Muscle of leg (tissue), 11 donors: ENCODE data around the gene GALNT10. TPM values are rescaled to one million over a fixed set of nuclear protein-coding genes. Genes with fewer than 3 reads are reported as not detected.
A peak's percentile ranks its signal among the peaks of the same experiment; 100 is the strongest.

Source experiments
- DNase-seq: peaks from one replicate; pipeline ENCODE4 v3.0.0; 2013
- H3K27ac ChIP-seq: one replicate; pipeline ENCODE4 v1.5.1; 2013; ENCODE audit warnings: mild to moderate bottlenecking, low read length, control low read depth
- H3K27me3 ChIP-seq: one replicate; pipeline ENCODE4 v1.6.1; 2013; ENCODE audit warnings: low read length; ENCODE audit not compliant: control insufficient read depth, insufficient read depth
- H3K36me3 ChIP-seq: one replicate; pipeline ENCODE4 v1.6.1; 2013; ENCODE audit warnings: low read length; ENCODE audit not compliant: control insufficient read depth, insufficient read depth
- H3K4me1 ChIP-seq: one replicate; pipeline ENCODE4 v1.6.1; 2013; ENCODE audit warnings: low read length; ENCODE audit not compliant: control insufficient read depth, insufficient read depth
- H3K4me3 ChIP-seq: one replicate; pipeline ENCODE4 v1.5.1; 2013; ENCODE audit warnings: low read length, control low read depth
- H3K9me3 ChIP-seq: replicated peaks from 2 replicates; pipeline ENCODE4 v1.6.1; 2013; ENCODE audit warnings: low read depth, low read length; ENCODE audit not compliant: control insufficient read depth
- WGBS: methylation state at CpG from one replicate; pipeline ENCODE4 v1.1.5; 2013; ENCODE audit warnings: missing lambda C conversion rate; ENCODE audit not compliant: insufficient coverage; 5-methylcytosine and 5-hydroxymethylcytosine counted together
- polyA plus RNA-seq, 8 donors: library from polyadenylated mRNA; unstranded; fragments of 120-200 nt; gene quantifications; one replicate each; pipeline versions ENCODE4 v1.2.1 to v1.2.3, GENCODE V29; 2013; ENCODE audit warnings: inconsistent platforms in 1 of 8, low replicate concordance in 1 of 8; ENCODE audit not compliant: insufficient read length in 8 of 8, insufficient read depth in 1 of 8
- total RNA-seq: library from RNA; stranded (reverse); fragments of 120-200 nt; gene quantifications from one replicate; pipeline ENCODE4 v1.2.4, GENCODE V29; 2013

The GALNT10 gene
- total and polyA plus RNA-seq, 9 donors, result 16.6 to 27.8 (median 20.5) TPM

GRCh38 chr5:154315756-154316155 lies 125.2 kb downstream of the GALNT10 start:
- no peaks in the 10 kb centered on the region for H3K36me3 ChIP-seq
- no peak overlapping the region for H3K27ac ChIP-seq
- no peaks in the 10 kb centered on the region for H3K27me3 ChIP-seq

GRCh38 chr5:154316223-154316935 lies 125.8 kb downstream of the GALNT10 start:
- 59% methylated on average over 5 of the region's 6 CpGs for WGBS
- Histone ChIP-seq H3K4me1 (peaks cover 13% of the 10 kb centered on the region), H3K36me3 (no peaks in the 10 kb centered on the region), H3K27ac (no peak overlapping the region), H3K9me3 (no peaks in the 10 kb centered on the region), H3K4me3 (no peak overlapping the region), H3K27me3 (no peaks in the 10 kb centered on the region)
- DNase-seq, result no peak

More at GRCh38 chr5:154315756-154316155, 125.2 kb downstream of the GALNT10 start:
- H3K9me3 ChIP-seq, result no peaks in the 10 kb centered on the region
- DNase-seq, result no peak
- peaks cover 10% of the 10 kb centered on the region for H3K4me1 ChIP-seq
- no peak overlapping the region for H3K4me3 ChIP-seq

GRCh38 chr5:154317916-154318315 lies 127.4 kb downstream of the GALNT10 start:
- Histone ChIP-seq H3K36me3 (no peaks in the 10 kb centered on the region), H3K27ac (no peak overlapping the region), H3K4me1 (peaks cover 21% of the 10 kb centered on the region), H3K4me3 (no peak overlapping the region), H3K9me3 (no peaks in the 10 kb centered on the region), H3K27me3 (no peaks in the 10 kb centered on the region)
- DNase-seq, result no peak
- 100% methylated on average over 2 of the region's 3 CpGs for WGBS

- no peak overlapping the region for H3K4me3 ChIP-seq
- H3K4me1 ChIP-seq, result peaks cover 21% of the 10 kb centered on the region
- H3K36me3 ChIP-seq, result no peaks in the 10 kb centered on the region
- no CpG with 5 or more reads among the region's 1 CpG for WGBS
- H3K9me3 ChIP-seq, result no peaks in the 10 kb centered on the region
- H3K27me3 ChIP-seq, result no peaks in the 10 kb centered on the region
- H3K27ac ChIP-seq, result no peak overlapping the region
- no peak for DNase-seq
Measured at GRCh38 chr5:154318691-154319090, 128.2 kb downstream of the GALNT10 start.

GRCh38 chr5:154319736-154320135 lies 129.2 kb downstream of the GALNT10 start:
- no CpG with 5 or more reads among the region's 4 CpGs for WGBS
- peak overlapping the region; percentile 64 for H3K27ac ChIP-seq

GRCh38 chr5:154320224-154321089 lies 129.9 kb downstream of the GALNT10 start:
- Histone ChIP-seq H3K4me1 (peaks cover 21% of the 10 kb centered on the region), H3K36me3 (no peaks in the 10 kb centered on the region), H3K9me3 (no peaks in the 10 kb centered on the region), H3K27ac (peak overlapping the region; percentile 64), H3K4me3 (no peak overlapping the region), H3K27me3 (no peaks in the 10 kb centered on the region)
- 21% methylated on average over 2 of the region's 6 CpGs for WGBS
- peak; percentile 93 for DNase-seq

More at GRCh38 chr5:154319736-154320135, 129.2 kb downstream of the GALNT10 start:
- H3K4me1 ChIP-seq, result peaks cover 21% of the 10 kb centered on the region
- H3K36me3 ChIP-seq, result no peaks in the 10 kb centered on the region
- no peaks in the 10 kb centered on the region for H3K9me3 ChIP-seq
- H3K4me3 ChIP-seq, result no peak overlapping the region
- no peak for DNase-seq
- no peaks in the 10 kb centered on the region for H3K27me3 ChIP-seq

GRCh38 chr5:154321546-154321945 lies 131.0 kb downstream of the GALNT10 start:
- no CpG with 5 or more reads among the region's 3 CpGs for WGBS
- Histone ChIP-seq H3K4me1 (peaks cover 21% of the 10 kb centered on the region), H3K27ac (no peak overlapping the region)

GRCh38 chr5:154324033-154324432 lies 133.5 kb downstream of the GALNT10 start:
- no peaks in the 10 kb centered on the region for H3K36me3 ChIP-seq
- H3K27me3 ChIP-seq, result no peaks in the 10 kb centered on the region
- WGBS, result no CpG with 5 or more reads among the region's 2 CpGs
- no peak overlapping the region for H3K27ac ChIP-seq
- no peak overlapping the region for H3K4me3 ChIP-seq
- no peak for DNase-seq
- H3K4me1 ChIP-seq, result peaks cover 21% of the 10 kb centered on the region
- H3K9me3 ChIP-seq, result no peaks in the 10 kb centered on the region

More at GRCh38 chr5:154321546-154321945, 131.0 kb downstream of the GALNT10 start:
- H3K36me3 ChIP-seq, result no peaks in the 10 kb centered on the region
- no peaks in the 10 kb centered on the region for H3K9me3 ChIP-seq
- no peaks in the 10 kb centered on the region for H3K27me3 ChIP-seq
- no peak for DNase-seq
- H3K4me3 ChIP-seq, result no peak overlapping the region

- Histone ChIP-seq H3K27me3 (no peaks in the 10 kb centered on the region), H3K9me3 (no peaks in the 10 kb centered on the region), H3K36me3 (peaks cover 7% of the 10 kb centered on the region), H3K4me1 (peaks cover 13% of the 10 kb centered on the region), H3K4me3 (no peak overlapping the region), H3K27ac (no peak overlapping the region)
- no peak for DNase-seq
- no CpG with 5 or more reads among the region's 1 CpG for WGBS
Measured at GRCh38 chr5:154325566-154325965, 135.0 kb downstream of the GALNT10 start.

- Histone ChIP-seq H3K36me3 (peaks cover 15% of the 10 kb centered on the region), H3K4me3 (no peak overlapping the region), H3K9me3 (no peaks in the 10 kb centered on the region), H3K27ac (no peak overlapping the region), H3K4me1 (no peaks in the 10 kb centered on the region), H3K27me3 (no peaks in the 10 kb centered on the region)
- no peak for DNase-seq
- WGBS, result no CpG with 5 or more reads among the region's 3 CpGs
Measured at GRCh38 chr5:154329062-154329461, 138.5 kb downstream of the GALNT10 start.
